GM18951 (cell line): ENCODE data around the gene LSM7.
"Not testable (repeated sequence)": the region's sequence is repeated elsewhere in the genome, so short reads cannot be mapped to it uniquely, and the experiment has no call there.

Experiments
- POLR2A ChIP-seq: IDR thresholded peaks from 4 replicates; pipeline ENCODE4 v1.6.1; 2011; ENCODE audit warnings: mild to moderate bottlenecking; ENCODE audit not compliant: insufficient read length, insufficient read depth; ENCODE audit errors: extremely low read depth
- in situ Hi-C: fragments of 300-500 bp; cut with MboI; formaldehyde crosslinking; loops from one replicate; pipeline ENCODE4 v1.12.0; 2022; ENCODE audit warnings: low sequenced_read_pairs, mixed read lengths, inconsistent platforms; ENCODE audit not compliant: unreplicated experiment

The LSM7 gene

DNA sequence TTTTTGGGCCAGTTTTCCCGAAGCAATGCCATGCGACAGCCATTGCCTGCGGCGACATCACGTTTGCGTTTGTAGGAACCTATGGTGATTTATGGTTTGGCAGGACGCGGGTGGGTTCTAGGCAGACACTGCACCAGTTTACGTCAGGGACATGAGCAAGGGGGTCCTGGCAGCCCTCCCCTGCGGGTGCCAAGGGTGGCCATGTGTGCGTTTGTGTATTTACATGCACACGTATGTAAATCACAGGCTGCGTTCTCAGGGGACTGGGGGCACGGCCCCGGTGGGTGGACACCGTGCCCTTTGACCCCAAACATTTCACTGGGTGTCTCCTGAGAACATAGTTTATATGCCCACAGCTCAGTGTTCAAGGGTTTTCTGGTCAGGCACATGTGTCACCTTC is 22.3 kb upstream of the LSM7 start:
- no peak for TF ChIP-seq POLR2A
- in situ Hi-C loops: no loop called here

DNA sequence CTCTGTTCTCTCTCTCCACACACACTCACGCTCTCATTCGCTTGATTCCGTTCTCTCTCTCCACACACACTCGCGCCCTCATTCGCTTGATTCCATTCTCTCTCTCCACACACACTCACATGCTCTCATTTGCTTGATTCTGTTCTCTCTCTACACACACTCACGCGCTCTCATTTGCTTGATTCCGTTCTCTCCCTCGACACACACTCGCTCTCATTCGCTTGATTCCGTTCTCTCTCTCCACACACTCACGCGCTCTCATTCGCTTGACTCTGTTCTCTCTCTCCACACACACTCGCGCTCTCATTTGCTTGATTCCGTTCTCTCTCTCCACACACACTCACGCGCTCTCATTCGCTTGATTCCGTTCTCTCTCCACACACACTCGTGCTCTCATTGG is 21.4 kb upstream of the LSM7 start:
- in situ Hi-C loops: not testable (repeated sequence)

- no peak for TF ChIP-seq POLR2A
- in situ Hi-C loops: no loop called here
Observed at GRCh38 chr19:2345794-2346663, 17.6 kb upstream of the LSM7 start.

DNA sequence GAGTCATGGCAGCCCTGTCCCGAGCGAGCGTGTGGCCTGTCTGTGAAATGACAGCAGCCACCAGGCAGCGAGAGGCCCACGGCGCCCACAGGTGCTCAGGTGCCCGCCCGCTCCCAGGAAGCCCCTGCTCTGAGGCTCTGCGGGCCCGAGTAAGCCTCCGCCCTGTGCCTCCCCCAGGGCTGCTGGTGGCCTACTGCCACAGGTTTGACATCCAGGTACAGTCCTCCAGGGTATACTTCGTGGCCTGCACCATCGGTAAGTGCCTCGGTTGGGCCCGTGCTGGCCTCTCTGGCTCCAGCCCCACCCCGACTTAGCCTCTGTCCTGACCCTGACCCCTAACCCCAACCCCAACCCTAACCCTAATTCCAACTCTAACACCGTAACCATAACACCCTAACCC is 16.7 kb upstream of the LSM7 start:
- in situ Hi-C loops: no loop called here

DNA sequence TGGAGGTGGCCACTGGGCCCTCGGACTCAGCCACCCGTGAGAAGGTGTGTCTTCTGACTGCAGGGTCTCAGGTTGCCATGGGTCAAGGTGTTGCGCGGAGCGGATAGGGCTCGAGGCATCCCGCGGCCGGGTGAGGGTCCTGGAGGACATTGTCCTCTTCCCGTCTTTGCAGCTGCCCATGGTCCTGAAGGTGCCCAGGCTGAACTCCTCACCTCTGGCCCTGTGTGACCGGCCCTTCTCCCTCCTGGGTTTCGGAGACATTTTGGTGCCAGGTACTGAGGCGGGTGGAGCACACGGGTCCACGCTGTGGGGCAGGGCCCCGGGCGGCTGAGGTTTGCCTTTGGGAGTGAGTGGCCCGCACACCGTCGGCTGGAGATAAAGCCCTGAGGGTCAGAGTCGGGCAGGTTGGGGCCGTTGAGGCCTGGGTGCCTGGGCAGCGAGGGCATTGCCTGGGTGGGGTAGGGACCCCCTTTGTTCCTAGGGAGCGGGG is 16.0 kb upstream of the LSM7 start:
- in situ Hi-C loops: no loop called here
- no peak for TF ChIP-seq POLR2A

More for the DNA sequence above, 16.7 kb upstream of the LSM7 start:
- TF ChIP-seq POLR2A: no peak

GRCh38 chr19:2343289-2343982 is 15.1 kb upstream of the LSM7 start:
- in situ Hi-C loops: no loop called here
- TF ChIP-seq POLR2A: no peak

DNA sequence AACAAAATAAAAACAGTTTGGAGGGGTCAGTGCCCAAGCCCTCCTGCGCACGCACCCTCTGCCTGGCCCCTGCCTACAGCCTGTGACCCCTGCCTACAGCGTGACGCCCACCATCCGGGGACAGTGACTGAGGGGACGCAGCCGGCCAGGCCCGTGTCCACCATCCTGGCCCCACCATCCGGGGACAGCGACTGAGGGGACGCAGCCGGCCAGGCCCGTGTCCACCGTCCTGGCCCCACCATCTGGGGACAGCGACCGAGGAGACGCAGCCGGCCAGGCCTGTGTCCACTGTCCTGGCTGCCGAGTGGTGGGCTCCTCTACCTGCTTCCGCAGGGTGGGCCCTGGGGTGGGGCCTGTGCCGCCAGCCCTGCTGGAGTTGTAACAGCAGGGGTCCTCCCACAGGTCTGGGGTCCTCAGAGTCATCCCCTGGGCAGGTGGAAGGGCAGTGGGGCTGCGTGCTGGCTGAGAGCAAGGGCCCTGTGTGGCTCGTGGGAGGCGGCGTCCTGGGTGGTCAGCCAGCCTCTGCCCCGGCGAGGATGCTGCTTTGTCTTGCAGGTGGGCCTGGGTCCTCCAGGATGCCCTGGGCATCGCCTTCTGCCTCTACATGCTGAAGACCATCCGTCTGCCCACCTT is 14.4 kb upstream of the LSM7 start:
- in situ Hi-C loops: no loop called here
- no peak for TF ChIP-seq POLR2A

GRCh38 chr19:2341982-2342381 is 13.6 kb upstream of the LSM7 start:
- TF ChIP-seq POLR2A: no peak
- in situ Hi-C loops: no loop called here

GRCh38 chr19:2341244-2341751 is 12.9 kb upstream of the LSM7 start:
- TF ChIP-seq POLR2A: no peak
- in situ Hi-C loops: no loop called here

GRCh38 chr19:2340496-2341243 is 12.3 kb upstream of the LSM7 start:
- in situ Hi-C loops: no loop called here
- TF ChIP-seq POLR2A: no peak

- no peak for TF ChIP-seq POLR2A
- in situ Hi-C loops: no loop called here
Observed at GRCh38 chr19:2339644-2340310, 11.4 kb upstream of the LSM7 start.

- in situ Hi-C loops: no loop called here
- TF ChIP-seq POLR2A: no peak
Observed at GRCh38 chr19:2338751-2339643, 10.6 kb upstream of the LSM7 start.
